ENCODE results near the gene P3H4. TPM values are rescaled to one million over a fixed set of nuclear protein-coding genes. Genes with fewer than 3 reads are reported as not detected.
"Not testable (repeated sequence)": the region's sequence is repeated elsewhere in the genome, so short reads cannot be mapped to it uniquely, and the experiment has no call there.

P3H4 gene, protein sequence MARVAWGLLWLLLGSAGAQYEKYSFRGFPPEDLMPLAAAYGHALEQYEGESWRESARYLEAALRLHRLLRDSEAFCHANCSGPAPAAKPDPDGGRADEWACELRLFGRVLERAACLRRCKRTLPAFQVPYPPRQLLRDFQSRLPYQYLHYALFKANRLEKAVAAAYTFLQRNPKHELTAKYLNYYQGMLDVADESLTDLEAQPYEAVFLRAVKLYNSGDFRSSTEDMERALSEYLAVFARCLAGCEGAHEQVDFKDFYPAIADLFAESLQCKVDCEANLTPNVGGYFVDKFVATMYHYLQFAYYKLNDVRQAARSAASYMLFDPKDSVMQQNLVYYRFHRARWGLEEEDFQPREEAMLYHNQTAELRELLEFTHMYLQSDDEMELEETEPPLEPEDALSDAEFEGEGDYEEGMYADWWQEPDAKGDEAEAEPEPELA
- 10 to 100 TPM; 24.5 to 59.2 (median 34.9) TPM for total RNA-seq

DNA sequence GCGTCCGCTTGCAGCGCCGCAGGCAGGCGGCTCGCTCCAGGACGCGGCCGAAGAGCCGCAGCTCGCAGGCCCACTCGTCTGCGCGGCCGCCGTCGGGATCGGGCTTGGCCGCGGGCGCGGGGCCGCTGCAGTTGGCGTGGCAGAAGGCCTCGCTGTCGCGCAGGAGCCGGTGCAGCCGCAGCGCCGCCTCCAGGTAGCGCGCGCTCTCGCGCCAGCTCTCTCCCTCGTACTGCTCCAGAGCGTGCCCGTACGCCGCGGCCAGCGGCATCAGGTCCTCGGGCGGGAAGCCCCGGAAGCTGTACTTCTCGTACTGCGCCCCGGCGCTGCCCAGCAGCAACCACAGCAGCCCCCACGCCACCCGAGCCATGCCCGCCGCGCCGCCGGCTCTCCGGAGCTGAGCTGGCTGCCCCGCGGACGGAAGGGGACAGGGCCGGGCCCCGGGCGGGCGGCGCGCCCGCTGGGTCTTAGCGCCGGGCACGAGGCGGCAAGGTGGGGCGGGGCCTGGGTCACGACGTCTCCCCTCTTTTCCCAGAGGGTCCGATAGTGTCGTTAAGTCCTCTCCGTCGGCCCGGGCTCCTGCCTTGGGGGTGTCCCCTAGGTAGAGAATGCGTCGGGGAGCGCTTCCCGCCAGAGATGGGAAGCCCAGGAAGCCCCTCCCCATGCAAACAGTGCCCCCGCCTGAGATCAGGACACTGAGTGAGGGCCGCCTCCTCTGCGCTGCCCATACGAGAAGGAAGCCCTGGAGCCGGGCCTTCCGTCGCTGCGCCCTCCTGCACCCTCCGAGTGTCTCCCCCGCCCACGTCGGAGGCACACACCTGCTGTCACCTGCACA is at the start of gene P3H4:
P3H4 (minus strand) TSS at position 401 of the 832 bp plus-strand sequence; CDS start at position 367, 34 bp downstream.
- TF ChIP-seq POLR2A (IDR thresholded peaks at IDR 0.05), result peak; percentile 15 to 65
- TF ChIP-seq, protein P1, sequence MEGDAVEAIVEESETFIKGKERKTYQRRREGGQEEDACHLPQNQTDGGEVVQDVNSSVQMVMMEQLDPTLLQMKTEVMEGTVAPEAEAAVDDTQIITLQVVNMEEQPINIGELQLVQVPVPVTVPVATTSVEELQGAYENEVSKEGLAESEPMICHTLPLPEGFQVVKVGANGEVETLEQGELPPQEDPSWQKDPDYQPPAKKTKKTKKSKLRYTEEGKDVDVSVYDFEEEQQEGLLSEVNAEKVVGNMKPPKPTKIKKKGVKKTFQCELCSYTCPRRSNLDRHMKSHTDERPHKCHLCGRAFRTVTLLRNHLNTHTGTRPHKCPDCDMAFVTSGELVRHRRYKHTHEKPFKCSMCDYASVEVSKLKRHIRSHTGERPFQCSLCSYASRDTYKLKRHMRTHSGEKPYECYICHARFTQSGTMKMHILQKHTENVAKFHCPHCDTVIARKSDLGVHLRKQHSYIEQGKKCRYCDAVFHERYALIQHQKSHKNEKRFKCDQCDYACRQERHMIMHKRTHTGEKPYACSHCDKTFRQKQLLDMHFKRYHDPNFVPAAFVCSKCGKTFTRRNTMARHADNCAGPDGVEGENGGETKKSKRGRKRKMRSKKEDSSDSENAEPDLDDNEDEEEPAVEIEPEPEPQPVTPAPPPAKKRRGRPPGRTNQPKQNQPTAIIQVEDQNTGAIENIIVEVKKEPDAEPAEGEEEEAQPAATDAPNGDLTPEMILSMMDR (IDR thresholded peaks at IDR 0.05), result peak; percentile 40 to 90 (median 72)
- intact Hi-C loops (cut with DNase I), result no loop called here
- H3K27me3 ChIP-seq, result no peaks in the 10 kb centered on the region
- peak; percentile 85 to 86 for DNase-seq
- no peaks in the 10 kb centered on the region for H3K9me3 ChIP-seq
- 0 to 1% methylated on average over 5 to 19 of the region's 96 CpGs for WGBS, 2 donors
- peak within 1 kb of the TSS; percentile 51 to 79 (median 64) for H3K4me3 ChIP-seq (replicated peaks in 1 of 3)
- H3K4me1 ChIP-seq, result peaks cover 18 to 37% of the 10 kb centered on the region in 2 donors
- peak within 1 kb of the TSS; percentile 36 to 80 (median 58) for H3K27ac ChIP-seq
- H3K36me3 ChIP-seq, result no peaks in the 10 kb centered on the region

DNA sequence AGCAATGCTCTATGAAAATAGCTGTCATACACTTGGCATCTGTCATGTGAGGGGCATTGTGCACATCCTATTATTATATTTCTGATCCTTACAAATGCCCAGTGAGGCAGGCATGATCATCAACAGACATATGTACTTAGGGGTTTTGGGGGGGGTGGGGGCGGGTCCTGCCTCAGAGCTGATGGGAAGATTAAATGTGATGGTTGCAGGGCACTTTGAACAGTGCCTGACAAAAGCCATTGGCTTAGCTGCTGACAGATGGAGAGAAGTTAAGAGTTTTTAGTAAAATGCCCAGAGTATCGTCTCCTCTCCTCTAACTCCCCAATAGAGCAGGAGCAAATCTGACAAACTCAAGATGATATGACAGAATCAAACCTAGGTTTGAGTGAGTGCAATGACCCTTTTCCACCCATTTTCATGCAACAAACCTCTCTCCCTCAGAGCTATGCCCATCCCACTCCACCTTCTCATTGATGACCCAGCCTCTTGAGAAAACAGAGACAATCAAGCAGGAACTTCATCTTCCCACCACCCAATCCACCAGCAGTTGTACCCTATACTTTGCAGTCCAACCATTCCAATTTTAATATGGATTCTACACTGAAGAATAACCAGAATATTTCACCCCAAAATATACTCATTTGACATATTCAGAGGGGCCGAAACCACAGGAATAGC is 48.6 kb upstream of the P3H4 start:
- Histone ChIP-seq H3K9me3 (no peaks in the 10 kb centered on the region), H3K4me1 (peaks cover 20 to 41% of the 10 kb centered on the region in 2 donors), H3K27me3 (no peaks in the 10 kb centered on the region), H3K36me3 (no peaks in the 10 kb centered on the region), H3K4me3 (replicated peaks in 1 of 3) (no peak overlapping the region), H3K27ac (no peak overlapping the region)
- TF ChIP-seq POLR2A (IDR thresholded peaks at IDR 0.05), result no peak
- TF ChIP-seq, protein P1 (IDR thresholded peaks at IDR 0.05), result no peak
- intact Hi-C loops (cut with DNase I), result no loop called here
- DNase-seq, result no peak
- 76 to 79% methylated on average over 3 of the region's 3 CpGs for WGBS, 2 donors

DNA sequence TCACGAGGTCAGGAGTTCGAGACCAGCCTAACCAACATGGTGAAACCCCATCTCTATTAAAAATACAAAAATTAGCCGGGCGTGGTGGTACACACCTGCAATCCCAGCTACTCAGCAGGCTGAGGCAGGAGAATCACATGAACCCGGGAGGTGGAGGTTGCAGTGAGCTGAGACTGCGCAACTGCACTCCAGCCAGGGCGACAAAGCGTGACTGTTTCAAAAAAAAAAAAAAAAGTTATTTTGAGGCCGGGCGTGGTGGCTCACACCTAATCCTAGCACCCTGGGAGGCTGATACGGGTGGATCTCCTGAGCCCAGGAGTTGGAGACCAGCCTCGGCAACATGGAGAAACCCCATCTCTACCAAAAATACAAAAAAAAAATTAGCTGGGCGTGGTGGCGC is 39.6 kb upstream of the P3H4 start:
- Histone ChIP-seq H3K4me1 (peaks cover 43 to 52% of the 10 kb centered on the region in 2 donors), H3K27ac (peak overlapping the region in 2 of 3 donors; percentile 62 to 67), H3K36me3 (peaks cover 3 to 10% of the 10 kb centered on the region in 2 donors)
- H3K4me3 ChIP-seq (replicated peaks in 1 of 3); H3K27me3 ChIP-seq; intact Hi-C loops (cut with DNase I); H3K9me3 ChIP-seq: not testable (repeated sequence)
- DNase-seq, result peak; percentile 22 to 56
- WGBS, 2 donors, result 81 to 85% methylated on average over 14 of the region's 14 CpGs

DNA sequence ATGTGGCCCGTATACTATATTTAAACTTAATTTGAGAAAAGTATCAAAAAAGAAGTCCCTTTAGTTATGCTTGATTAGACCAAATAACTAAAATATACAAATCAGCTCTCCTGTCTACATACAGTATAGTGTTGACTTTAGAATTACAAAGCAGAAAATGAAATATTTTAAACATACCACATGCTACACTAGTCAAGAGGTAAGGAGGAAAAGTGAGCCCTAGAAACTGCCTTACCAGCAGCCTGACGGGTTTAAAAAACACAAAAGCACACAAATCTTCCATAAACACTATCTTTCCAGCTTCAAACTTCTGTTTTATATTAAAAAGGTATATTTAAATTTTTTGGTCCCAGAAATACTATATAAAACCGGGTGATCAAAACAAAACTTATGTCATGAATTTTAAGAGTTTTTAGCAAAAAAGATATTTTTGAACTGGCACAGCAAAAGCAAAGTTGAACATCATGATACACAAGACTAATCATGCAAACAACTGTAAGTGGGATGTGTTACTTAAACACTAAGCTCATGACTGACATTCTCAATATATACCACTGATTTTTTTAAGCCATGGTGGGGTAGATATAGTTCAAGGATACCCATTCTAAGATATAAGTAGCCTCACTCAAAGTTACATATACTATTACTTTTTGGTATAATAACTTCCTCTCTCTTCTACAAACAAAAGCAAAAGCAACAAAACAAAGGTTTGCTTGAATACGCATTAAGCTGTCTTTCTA is 37.7 kb upstream of the P3H4 start:
- intact Hi-C loops (cut with DNase I), result no loop called here
- Histone ChIP-seq H3K4me3 (replicated peaks in 1 of 3) (no peak overlapping the region), H3K9me3 (no peaks in the 10 kb centered on the region), H3K4me1 (peaks cover 43 to 52% of the 10 kb centered on the region in 2 donors), H3K27me3 (no peaks in the 10 kb centered on the region), H3K36me3 (peaks cover 3 to 6% of the 10 kb centered on the region in 2 donors), H3K27ac (peak overlapping the region; percentile 62 to 72 (median 67))
- no peak for DNase-seq
- TF ChIP-seq, protein P1 (IDR thresholded peaks at IDR 0.05), result no peak
- 34 to 36% methylated on average over 4 of the region's 4 CpGs for WGBS, 2 donors

DNA sequence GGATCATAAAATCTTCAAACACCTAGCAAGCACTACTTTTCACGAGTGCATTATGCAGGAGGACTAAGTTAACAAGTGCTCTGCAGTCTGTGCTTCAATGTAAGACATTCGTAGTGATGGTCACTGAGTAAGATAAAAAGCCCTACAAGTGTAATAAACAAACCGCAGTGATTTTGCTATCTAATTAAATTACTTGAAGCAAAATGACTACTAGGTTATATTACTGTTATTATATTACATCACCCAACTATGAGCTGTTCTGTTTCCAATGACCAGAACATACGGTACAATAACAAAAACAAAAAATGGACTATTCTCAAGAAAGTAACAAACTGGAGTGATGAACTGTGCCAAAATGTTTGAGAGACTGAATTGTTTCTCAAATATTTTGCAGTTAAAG is 37.0 kb upstream of the P3H4 start:
- H3K27ac ChIP-seq, result peak overlapping the region; percentile 62 to 72 (median 67)
- 29 to 34% methylated on average over 4 of the region's 4 CpGs for WGBS, 2 donors

More for the DNA sequence above, 37.0 kb upstream of the P3H4 start:
- peaks cover 0 to 3% of the 10 kb centered on the region in 2 donors for H3K36me3 ChIP-seq
- intact Hi-C loops (cut with DNase I), result no loop called here
- DNase-seq, result no peak
- H3K4me3 ChIP-seq (replicated peaks in 1 of 3), result no peak overlapping the region
- H3K4me1 ChIP-seq, result peaks cover 43 to 52% of the 10 kb centered on the region in 2 donors
- TF ChIP-seq, protein P1 (IDR thresholded peaks at IDR 0.05), result no peak
- TF ChIP-seq POLR2A (IDR thresholded peaks at IDR 0.05), result no peak
- no peaks in the 10 kb centered on the region for H3K27me3 ChIP-seq
- H3K9me3 ChIP-seq, result no peaks in the 10 kb centered on the region

All from thyroid gland (tissue), 4 donors.